Activated T-cell treated with anti-CD3 and anti-CD28 coated beads for 4 hours (primary cell): ENCODE results near the gene MRAP.
"Not testable (repeated sequence)": the region's sequence is repeated elsewhere in the genome, so short reads cannot be mapped to it uniquely, and the experiment has no call there.

Source experiments
- DNase-seq: peaks from one replicate; pipeline ENCODE4 v3.0.0-alpha.2; 2020

Gene MRAP

DNA sequence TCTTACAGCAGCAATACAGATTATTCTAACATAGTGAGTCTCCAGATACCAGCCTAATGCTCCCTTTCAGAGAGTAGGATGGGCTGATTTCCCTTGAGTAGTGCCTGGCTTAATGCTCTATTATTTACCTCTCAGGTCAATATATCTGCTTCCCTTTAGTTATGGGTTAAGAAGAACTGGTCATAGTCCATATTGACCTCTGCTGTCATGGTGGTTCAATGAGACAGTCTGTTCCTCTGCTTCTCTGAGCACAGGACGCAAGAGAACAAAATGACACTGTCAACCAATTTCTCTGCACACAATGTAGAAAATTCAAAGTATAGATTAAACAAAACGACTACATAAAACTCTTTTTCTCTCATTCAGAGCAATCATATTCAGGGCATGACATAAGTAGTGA, 2.9 kb downstream of the MRAP start:
- no peak for DNase-seq

DNA sequence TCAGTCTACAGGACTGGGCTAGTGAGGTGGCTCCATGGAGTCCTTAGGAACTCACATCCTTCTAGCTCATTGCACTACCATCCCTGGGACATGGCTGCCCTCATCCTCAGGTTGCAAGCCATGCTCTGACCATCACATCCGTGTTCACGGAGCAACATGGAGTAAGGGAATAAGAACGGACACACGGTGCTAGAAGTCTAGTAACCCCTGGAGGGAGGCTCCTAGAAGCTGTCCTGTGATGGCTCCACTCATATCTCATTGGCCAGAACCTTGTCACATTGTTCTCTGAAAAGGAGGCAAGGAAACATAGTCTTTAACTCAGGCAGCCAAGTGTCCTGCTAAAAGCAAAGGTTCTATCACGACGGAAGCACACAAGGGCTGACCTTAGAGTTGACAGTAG, 3.9 kb downstream of the MRAP start:
- DNase-seq: no peak

DNA sequence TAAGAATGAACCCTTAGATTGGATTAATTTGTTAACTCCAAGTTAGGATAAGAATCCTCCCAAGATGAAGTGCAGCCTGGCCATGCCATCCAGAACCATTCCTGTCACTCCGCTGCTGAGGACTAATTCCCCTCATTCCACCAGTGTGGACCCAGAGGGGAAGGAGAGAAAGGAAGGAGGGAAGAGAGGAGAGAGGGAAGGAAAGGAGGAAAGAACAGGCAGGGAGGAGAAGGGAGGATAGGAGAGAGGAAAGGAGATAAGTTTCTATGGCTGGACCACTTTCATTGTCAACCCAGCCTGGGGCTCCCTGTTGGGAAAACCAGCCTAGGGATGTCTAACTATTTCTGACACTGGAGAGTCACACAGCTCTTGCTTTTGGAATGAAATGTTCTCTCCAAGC, 4.7 kb downstream of the MRAP start:
- DNase-seq: no peak

DNA sequence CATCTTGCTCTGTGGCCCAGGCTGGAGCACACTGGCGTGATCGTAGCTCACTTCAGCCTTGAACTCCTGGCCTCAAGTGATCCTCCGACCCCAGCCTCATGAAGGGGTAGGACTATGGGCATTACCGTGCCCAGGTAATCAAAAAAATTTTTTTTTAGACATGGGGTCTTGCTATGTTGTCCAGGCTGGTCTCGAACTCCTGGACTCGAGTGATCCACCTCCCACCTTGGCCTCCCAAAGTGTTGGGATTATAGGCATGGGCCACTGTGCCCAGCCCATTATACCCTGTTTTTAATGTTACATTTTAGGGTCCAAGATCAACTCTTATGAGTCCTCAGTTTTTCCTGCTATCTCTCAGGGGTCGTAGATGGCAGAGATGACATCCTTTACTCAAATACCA, 6.3 kb downstream of the MRAP start:
- DNase-seq: no peak

DNA sequence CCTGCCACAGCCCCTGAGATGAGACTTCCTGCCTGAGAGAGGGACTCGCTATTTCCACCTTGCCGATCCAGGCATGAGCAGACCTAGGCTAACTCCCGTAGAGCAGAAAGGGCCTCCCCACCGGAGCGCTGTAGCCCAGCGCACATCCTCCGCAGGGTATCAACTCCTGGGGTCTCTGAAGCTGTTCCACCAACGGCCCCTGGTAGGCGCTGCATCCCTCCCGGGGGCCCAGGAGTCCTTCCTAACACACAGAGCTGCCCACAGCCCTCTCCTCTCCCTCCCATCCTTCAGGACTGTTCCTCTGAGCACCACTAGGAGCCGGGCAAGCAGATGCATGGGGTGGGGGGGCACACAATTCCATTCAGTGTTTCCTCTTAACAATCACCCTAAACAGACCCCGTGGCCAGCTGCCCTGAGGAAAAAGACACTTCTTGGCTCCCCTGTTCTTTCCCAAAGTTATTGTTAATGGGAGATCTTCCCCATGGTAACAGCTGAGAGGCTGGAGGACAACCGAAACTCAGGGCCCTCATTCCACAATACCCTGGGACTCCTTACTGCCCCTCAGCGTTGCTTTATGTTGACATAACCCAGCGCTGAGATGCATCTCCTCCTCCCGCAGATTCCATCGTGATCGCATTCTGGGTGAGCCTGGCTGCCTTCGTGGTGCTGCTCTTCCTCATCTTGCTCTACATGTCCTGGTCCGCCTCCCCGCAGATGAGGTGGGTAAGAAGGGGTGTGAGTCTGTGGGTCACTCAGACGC, 7.5 kb downstream of the MRAP start:
- no peak for DNase-seq

DNA sequence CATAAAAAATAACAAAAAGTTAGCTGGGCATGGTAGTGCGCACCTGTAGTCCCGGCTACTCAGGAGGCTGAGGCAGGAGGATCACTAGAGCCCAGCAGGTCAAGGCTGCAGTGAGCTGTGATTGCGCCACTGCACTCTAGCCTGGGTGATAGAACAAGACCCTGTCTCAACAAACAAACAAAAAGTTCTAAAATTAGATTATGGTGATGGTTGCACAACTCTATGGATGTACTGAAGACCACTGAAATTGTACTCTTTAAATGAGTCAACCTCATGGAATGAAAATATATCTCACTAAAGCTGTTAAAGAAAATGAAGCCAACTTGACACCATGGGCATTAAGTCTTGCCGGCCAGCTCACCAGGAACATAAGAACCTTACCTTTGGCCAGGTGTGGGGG, 9.1 kb downstream of the MRAP start:
- no peak for DNase-seq

DNA sequence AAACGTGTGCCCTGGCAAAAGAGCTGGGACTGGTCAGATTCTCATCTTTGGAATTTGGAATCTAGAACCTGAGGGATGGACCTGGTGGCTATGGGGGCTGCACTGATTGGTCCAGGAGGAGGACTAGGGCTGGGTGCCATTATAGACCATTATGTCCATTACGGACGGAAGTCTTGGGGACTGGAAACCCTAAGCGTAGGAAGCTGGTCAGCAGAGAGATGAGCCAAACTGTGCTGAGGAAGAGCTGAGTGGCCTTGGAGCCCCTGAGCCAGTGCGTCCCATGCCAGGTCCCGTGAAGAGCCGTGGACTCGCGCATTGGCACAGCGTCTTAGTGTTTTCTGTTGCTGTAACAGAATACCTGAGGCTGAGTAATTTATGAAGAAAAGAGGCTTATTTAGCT, 10.0 kb downstream of the MRAP start:
- no peak for DNase-seq

DNA sequence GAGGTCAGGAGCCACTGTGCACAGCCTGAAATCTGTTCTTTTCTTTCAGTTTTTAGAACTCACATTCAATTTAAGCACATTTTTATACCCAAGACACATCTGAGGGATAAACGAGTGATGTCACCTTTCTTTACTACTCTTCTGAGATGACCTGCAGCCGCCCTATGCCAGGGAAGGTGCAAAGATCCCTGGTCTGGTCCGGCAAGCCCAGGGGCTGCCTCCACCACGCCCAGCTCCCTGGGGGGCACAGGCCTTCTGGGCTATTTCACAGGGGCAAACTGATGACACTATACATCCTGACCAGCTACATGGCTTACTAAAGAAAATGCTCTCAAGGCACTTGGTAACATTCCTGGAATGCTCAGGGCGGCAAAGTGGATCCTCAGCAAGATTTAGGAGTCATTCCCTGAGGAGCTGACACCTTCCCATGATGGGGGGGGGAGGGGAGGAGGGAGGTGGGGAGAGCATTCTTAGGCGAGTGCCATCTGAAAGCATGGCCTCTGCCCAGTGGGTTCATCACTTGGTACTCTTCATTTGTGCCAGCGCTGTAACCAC, 11.3 kb downstream of the MRAP start:
- DNase-seq: no peak

DNA sequence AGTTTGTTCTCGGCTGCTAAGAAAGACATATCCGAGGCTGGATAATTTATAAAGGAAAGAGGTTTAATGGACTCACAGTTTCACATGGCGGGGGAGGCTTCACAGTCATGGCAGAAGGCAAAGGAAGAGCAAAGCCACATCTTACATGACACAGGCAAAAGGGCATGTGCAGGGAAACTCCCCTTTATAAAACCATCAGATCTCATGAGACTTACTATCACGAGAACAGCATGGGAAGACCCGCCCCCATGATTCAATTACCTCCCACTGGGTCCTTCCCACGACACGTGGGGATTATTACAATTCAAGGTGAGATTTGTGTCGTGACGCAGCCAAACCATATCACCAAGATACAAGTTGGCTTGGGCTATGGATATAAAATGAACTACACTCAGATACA, 12.3 kb downstream of the MRAP start:
- not testable (repeated sequence) for DNase-seq

DNA sequence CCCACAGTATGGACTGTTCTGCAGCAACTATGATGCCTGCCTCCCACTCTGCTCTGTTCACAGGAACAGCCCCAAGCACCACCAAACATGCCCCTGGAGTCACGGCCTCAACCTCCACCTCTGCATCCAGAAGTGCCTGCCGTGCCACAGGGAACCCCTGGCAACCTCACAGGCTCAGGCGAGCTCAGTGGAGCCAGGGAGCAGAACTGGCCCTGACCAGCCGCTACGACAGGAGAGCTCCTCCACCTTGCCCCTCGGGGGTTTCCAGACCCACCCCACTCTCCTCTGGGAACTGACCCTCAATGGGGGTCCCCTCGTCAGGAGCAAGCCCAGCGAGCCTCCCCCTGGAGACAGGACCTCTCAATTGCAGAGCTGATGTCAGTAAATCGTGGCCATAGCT, 13.0 kb downstream of the MRAP start:
- no peak for DNase-seq

DNA sequence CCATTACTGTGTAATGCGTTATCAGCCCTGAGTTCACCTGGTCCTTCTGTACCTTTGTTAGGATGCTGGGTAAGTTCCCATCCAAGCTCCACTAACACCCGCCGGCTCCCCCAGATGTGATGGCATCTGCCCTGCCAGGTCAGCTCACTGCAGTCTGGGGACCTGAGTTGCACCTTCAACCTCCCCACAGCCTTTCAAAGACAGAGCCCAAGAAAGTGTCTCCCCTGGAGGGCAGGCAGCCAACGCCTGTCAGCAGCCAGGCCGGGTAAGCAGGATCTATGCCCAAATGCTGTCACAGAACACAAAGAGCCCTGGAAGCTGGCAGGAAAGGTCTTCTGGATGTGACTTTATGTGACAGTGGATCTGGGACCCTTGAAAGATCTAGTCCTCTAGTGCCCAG, 13.7 kb downstream of the MRAP start:
- no peak for DNase-seq

DNA sequence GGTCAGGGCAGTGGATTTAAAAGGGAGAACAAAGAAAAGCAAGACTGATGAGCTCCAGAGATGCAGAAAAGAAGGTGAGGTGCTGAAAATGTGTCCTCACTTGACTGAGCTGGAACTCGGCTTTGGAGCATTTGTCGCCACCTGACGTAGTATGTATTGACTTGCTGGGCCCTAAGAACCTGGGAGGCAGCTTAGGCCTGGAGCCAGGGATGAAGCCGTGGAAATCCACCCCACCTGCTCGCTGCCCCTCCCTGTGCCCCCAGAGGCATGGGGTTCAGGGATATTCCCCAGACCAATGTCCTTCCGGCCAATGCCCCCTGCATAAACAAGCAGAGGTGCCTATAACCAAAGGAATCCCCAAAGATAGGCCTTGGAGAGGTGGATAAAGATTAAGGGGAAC, 14.3 kb downstream of the MRAP start:
- DNase-seq: no peak

DNA sequence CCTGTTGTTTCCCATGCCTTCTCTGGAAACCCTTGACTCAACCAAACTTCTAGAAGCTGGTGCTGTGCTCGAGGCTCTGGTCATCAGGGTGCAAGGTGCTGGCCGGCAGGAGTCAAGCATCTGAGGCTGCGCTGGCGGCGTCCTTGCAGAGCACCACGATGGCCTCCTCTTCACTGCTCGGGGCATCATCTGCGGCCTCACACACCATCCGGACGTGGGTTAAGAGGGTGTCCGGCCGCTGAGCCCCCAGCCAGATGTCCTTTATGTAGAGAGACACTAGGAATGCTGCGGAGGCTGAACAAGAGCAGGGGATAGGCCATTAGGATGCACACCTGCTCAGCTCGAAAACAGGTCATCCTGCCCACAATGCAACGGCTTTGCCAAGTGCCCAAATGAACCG, 16.2 kb downstream of the MRAP start:
- no peak for DNase-seq

DNA sequence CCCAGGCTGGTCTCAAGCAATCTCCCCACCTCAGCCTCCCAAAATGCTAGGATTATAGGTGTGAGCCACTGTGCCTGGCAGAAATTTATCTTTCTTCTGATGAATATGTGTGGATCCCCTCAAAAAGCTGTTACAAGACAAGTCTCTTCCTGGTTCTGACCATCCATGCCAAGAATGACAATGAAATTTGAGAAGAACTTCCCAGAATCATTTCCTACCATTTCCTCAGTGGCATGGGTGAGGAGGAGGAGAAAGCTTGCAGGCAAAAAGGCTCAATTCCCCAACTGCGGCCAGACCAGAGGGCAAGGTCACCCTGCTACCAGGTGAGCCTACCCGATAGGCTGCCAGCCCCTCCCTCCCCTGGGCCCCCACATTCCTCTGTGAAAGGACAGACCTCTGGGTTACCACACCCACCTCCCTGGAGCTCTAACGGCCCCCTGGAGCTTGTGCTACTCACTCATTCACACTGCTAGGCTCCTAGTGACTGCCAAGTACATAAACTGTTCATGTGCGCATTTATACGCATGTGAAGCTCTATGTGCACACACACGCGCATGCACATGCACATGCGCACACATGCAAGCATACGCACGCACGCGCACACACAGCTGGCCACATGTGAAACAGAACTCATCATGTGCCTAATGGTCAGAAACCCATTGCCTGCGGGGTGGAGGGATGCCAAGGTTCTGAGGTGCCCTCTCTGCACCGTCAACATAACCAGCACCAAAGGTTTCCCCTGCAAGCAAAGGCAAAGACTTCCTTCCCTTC, 17.0 kb downstream of the MRAP start:
- no peak for DNase-seq

DNA sequence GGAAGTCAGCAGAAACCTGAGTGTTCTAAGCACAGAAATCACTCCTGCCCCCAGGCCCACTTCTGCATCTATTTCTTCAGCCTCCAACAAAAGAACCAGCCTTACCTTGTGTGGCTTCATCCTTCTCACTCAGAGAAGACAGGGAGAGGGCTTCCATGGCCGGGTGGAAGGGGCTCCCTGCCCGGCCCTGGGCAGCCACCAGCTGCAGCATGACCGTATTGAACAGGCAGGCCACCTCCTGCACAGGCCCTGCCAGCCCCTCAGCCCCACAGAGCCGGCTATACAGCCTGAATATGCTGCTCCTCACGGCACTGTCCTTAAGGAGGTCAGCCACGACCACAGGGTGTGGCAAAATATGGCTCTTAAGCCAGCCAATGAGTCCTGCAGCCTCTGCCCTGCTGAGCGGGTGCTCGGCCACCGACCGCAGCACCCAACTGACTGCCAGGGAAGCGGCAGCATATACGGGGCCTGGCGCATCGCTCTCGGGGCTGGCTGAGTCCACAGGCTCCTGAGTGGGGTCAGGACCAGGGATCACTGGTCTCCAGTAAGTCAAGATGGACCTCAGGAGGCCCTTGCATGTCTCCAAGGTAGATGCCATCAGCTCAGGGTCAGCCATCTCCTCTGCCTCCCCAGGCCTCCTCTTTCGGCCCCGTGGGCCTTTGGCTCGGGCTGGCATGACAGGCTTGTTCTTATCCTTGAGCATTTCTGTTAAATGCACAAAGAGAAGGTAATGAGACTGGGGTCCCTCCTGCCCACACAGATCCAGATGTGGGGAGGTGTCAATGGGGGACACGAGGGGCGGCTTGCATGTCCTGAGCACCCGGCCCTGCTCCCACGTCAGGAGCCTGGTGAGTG, 17.9 kb downstream of the MRAP start:
- no peak for DNase-seq

DNA sequence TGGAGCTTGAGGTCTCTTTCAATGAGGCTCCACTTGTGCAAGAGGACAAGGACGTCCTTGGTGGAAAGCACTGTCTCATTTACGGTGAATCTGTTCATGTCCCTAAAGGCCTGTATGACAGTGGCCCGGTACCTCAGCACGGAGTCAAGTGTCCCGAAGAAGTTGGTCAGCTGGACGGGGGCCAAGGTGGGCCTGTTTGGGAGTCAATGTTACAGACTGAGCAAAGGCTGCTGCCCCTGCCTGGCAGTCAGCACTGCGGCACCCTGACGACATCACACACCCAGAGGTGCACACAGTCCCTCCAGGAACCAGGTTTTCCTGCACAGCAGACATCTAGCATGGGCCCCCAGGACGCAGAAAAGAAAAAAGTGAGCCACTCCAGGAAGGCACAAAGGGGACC, 19.1 kb downstream of the MRAP start:
- no peak for DNase-seq

DNA sequence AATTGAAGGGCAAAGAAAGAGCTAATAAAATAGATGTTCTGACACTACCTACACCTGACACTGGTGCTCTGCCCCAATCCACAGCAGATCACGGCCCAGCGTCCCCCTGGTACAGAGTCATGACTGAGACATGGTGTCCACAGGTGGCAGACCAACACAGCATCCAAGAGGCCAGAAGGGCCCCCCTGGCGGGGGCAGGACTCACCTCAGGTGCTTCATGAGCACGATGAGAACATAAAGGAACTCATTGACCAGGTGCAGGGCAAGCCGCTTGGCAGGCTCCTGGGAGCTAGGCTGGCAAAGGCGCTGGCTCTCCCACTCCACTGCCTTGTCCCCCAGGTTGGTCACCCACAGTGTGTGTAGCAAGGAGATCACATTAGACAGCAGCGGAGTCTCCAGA, 20.4 kb downstream of the MRAP start:
- DNase-seq: no peak

DNA sequence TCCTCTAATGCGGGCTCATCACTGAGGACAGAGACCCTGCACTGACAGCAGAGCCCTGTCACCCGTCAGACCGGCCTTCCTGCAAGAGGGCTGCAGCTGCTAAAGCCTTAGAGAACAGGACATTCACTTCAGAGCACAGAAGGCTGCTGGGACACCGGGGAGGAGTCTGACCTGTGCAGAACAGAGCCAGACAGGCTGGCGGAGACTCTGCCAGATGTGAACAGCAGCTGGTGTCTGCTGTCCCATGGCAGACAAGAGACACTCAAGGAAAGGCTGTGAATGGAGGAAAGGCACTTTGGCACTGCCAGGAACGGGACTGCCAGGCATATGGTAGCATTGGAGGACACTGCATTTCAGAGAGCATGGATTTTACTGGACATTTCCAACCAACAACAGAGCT, 21.4 kb downstream of the MRAP start:
- DNase-seq: no peak

DNA sequence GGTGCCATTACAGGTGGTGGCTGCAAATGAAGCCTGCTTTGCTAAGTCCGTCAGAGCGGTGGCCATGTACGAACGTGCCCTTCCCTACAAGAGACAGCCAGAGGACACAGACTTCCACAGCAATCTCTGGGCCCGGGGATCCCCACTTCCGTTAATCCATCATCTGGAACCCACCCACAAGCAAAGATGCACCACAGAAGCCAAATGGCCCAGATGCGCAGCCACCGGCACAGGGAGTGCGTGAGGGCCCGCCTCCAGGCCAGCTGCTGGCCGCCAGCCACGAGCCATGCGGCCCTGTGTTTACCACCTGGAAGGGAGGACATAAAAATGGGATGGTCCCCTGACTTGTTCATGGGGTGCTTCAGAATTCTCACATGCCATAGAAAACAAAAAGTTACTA, 22.1 kb downstream of the MRAP start:
- no peak for DNase-seq

DNA sequence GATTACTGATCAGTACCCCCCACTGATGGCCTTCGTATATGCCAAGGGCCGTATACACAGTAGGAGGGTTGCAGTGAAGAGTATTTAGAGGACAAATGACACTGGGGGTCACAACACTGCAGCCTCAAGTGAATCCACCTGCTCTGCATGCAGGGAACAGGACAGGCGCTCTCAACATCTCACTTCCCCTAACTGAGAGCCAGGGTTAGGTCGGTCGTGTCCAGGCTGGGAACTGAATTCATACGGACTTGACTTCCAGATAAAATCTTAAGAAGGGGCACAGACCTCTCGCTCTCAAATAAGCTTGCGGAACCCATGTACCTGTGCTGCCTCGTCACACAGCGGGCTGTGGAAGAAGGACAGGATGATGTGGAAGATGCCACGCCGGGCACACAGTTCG, 22.8 kb downstream of the MRAP start:
- no peak for DNase-seq

DNA sequence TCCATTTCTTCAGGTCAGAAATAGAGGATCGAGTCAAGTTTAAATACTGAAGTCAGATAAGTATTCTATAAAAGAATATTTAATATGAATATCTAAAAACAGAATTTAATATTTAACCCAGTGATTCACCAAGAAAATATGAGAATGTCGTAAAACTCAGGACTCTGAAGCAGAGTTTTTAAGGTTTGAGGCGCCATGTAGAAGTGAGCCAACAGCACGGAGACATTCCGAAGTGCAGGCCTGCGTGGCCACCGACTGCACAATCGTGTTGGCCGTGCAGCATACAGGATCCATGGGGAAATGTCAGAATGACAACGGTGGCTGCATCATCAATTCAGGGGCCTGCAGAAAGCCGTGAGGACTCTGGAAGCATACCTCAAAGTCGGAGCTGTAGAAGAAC, 23.4 kb downstream of the MRAP start:
- DNase-seq: no peak

DNA sequence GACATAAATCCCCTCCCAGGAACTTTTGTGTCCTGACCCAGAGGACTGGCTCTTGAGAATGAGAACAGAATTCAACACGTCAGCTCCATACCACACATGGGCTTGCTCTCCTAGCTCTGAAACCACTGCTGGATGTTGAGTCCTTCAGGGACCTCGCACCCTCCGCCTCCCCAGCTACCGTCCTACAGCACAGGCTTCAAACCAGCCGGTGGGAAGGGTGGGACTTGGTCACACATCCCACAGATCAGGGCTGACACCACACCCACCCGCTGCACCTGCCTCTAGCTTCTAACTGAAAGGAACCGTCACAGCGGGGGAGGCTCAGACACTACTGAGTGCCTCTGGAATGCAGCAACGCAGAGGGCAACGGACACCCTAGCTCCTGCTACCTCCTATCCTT, 24.0 kb downstream of the MRAP start:
- DNase-seq: no peak

DNA sequence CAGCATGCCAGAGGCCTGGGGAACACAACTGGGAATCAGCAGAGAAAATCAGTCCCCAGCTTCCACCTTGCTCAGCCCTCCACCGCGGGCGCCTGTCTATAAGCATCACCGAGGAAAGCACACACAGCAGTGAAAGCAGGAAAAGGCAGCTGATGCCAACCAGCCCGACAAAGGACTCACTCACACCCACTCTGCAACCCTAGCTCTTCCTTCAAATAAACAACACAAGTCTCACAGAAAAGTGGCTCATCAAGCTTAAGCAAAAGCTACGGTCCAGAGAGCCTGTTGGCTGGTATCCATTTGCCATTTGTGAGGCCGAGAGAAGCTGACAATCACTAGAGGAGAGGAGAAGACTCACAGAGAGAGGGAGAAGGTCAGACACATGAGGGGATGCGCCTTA, 27.1 kb downstream of the MRAP start:
- DNase-seq: no peak

DNA sequence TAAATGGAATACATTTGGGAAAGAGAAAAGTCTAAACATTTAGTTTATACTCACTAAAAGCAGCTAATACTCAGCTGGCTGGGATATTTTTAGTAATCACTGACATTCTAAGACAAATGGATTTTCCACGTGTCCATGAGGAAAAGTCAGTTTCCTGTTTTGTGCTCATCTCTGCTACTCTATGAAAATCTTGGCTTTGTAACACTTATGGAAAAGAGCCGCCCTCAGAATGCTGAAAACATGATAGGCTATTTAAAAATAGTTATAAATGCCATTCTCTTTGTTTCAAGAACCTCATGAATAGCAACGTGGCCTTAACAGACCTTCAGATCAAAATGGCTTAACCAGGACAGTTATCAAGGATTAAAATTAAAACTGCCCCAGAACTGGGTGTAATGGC, 29.9 kb downstream of the MRAP start:
- no peak for DNase-seq
